ENCODE measurements around the gene ZNF470.
A peak's percentile ranks its signal among the peaks of the same experiment; 100 is the strongest.

ZNF470 gene

DNA sequence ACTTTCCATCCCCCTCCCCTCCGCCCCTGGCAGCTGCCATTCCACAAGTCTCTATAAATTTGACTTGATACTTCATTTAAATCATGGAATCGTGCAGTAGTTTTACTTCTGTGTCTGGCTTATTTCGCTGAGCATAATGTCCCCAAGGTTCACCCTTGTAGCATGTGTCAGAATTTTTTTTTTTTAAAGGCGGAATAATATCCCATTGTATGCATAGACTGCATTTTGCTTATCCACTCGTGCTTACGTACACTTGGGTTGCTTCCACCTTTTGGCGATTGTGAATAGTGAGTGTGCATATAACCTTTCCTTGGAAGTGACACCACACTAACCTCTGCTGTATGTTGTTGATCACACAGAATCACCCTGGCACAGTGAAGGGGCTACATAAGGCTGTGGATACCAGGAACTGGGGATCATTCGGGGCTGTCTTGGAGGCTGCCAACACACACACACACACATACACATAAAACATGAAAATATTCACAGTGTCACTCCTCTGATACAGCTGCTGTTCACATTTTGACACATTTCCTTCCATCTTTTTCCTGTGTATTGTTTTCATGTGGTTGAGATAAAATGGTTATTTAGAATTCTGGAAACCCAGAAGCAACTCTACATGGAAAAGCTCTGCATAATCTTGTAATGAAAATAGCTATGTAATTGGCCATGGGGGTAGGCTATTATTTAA lies 41.2 kb downstream of the ZNF470 start:
- no peak for DNase-seq (ENCODE audit: low spot score)

DNA sequence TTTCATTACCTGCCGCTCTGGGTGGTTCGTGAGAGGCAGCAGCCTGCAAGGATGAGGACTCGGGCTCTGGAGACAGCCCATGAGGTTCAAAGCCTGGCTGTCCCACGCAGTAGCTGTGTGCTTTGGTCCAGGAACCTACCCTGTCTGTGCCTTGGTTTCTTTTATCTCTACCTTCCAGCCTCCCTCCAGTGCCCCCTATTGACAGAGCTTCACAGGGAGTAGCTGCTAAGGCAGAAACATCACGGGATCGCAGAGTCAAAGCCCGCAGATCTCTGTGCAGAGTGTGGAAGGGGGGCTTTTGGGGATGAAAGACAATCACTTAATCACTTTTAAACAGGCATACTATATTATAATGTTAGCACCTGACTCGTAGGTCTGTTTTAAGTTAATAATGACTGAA lies 44.0 kb downstream of the ZNF470 start:
- no peak for DNase-seq (ENCODE audit: low spot score)

DNA sequence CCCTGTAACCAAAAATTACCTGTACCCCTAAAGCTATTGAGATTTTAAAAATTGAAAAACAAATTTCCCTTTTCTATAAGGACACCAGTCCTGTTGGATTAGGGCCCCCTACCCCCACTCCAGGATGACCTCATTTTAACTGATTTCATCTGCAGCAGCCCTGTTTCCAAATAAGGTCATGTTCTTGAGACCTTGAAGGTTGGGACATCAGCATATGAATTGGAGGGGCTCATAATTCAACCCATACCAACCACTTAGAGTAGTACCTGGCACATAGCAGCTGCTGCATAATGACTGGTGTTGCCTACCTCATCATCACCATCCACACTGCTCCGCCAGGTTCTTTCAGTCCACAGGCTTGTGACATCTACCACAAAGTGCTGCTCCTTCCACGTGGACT lies 45.5 kb downstream of the ZNF470 start:
- DNase-seq (ENCODE audit: low spot score): no peak

DNA sequence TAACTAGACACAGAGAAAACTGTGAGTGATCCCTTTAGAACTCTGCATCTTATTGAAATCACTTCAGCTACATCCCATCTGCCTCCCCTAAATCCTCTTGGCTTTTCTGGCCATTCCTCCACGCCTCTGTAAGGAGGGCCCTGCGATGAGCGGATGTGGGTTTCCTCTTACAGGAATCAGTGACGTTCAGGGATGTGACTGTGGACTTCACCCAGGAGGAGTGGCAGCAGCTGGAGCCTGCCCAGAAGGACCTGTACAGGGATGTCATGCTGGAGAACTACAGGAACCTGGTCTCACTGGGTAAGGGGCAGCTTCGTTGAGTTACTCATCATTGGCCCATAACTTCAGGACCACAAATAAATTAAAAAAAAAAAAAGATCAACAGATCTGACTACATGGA lies 46.4 kb downstream of the ZNF470 start:
- DNase-seq (ENCODE audit: low spot score): no peak

DNA sequence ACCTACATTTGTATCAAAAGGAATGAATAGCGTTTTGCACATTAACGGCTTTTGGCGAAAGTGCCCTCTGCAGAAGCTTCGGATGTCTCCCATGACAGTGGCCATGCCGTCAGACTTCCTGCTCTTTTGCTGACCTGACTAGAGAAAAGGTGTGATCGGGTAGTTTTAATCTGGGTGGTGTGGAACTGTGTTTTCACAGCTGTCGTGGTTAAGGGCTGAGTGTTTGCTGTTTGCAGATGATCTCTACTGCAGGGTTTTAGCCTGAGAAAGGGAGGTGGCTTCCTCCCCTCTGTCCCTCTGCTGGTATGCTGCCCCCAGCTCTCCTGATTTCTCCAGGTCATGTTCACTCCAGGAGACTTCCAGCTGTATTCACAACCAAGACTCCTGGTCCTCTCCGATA lies 50.3 kb downstream of the ZNF470 start:
- no peak for DNase-seq (ENCODE audit: low spot score)

DNA sequence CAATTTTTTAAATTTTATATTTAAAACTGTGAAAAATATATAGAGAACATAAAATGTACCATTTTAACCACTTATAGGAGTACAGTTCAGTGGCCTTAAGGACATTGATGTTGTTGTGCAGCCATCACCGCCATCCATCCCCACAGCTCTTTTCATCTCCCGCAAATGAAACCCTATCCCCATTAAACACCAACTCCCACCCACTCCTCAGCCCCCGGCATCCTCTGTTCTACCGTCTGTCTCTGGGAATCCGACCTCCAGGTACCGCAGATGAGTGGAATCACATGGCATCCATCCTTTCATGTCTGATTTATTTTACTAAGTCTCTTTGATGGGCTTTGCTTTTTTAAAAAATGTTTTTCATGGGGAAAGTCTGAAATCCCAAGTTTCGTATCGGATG lies 51.9 kb downstream of the ZNF470 start:
- DNase-seq (ENCODE audit: low spot score): no peak

DNA sequence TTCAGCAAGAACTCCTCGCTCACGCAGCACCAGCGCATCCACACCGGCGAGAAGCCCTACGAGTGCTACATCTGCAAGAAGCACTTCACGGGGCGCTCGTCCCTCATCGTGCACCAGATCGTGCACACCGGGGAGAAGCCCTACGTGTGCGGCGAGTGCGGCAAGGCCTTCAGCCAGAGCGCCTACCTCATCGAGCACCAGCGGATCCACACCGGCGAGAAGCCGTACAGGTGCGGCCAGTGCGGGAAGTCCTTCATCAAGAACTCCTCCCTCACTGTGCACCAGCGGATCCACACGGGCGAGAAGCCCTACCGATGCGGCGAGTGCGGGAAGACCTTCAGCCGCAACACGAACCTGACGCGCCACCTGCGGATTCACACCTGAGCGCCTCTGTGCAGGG lies 55.1 kb downstream of the ZNF470 start:
- no peak for DNase-seq (ENCODE audit: low spot score)

DNA sequence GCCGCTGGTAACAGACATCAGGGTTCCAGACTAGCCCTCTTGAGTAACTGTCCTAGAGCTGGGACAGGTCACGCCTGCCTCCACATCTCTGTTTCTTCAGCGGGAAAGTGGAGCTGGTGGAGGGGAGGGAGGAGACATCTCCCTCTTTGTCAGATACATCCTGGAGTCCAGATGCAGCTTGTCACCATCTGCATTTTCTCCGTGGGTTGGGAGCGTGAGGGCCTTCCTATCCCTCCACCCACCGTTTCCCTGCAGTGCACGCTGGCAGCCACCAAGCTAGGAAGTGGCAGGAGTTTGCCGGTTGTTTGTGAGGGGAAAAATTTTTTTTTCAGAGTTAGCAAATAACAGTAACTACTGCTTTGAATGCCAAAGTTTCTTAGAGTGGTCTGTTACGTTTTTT lies 55.7 kb downstream of the ZNF470 start:
- DNase-seq (ENCODE audit: low spot score): no peak

DNA sequence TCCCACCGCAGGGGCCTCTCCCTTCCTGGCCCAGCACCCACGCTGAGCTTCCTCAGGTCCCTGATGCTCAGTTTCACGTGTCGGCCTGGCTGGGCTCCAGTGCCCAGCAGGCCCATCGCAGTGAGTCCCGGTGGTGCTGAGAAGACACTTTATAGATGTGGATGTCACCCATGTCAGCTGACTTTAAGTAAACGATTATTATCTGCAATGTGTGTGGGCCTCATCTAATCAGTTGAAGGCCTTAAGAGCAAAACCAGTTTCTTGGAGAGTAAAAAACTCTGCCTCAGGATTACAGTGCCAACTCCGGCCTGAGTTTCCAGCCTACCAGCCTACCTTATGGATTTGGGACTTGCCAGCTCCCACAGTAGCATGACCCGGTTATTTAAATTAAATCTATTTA lies 58.4 kb downstream of the ZNF470 start:
- DNase-seq (ENCODE audit: low spot score): no peak

DNA sequence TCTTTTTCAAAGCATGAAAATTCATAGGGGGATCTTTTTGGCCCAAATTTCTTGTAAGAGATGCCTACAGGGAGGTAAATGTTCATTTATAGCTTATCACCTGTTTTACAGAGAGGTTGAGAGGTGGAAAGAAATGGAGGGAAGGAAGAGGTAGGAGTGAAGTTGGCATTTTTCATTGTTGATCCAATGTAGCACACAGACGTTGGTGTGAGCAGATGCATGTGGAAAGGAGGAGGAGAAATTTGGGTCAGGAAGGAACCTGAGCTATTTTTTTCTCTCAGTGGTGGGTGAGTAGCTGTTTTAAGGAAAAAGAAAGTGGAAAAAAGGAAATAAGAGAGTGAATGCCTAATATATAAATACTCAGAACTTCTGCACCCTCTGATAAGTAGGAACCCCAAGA lies 65.8 kb downstream of the ZNF470 start:
- no peak for DNase-seq (ENCODE audit: low spot score)

DNA sequence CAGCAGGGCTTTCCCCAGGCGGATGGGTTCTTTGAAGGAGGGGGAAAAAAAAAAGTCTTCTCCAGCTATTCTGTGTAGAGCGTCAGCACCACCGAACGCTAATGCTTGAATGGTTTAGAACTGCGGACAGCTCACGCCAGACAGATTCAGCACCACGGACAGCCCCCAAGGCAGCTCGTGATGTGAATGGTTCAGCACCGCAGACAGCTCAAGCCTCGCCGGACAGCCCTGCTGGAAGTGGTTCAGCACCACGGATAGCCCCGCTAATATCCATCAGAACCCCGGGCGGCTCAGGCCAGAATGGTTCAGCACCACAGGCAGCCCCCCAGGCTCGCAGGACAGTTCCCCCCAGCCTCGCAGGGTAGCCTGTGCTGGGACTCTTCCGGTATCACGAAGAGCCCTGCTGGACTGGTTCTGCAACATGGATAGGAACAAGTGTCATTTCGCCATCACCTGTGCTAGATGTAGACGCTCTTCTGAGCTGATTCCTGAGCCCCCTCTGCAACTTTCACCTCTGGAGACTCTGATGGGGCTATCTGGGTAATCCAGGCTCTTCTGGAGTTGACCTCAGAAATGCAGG lies 70.8 kb downstream of the ZNF470 start:
- peak; percentile 91 for DNase-seq (ENCODE audit: low spot score)
